ENCODE data around the gene ANKRD29.

The ANKRD29 gene

DNA sequence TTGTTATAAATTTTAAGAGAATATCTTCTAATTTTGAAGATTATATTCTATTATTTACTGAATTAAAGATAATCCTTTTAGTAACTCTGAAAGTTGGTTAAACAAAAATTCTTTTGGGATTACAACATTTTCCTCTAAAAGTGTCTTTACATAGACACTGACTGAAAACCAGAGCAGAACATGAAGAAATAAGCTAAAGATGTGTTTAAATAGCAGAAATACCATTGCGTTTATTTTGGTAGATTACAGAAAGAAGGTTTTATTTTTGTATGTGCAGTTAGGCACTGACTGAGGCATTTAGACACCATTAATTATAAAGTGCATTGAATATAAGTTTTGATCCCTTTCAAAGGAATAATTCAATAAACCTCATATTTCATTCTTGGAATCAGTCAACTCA is 62.9 kb downstream of the ANKRD29 start:
- H3K27ac ChIP-seq = no peak overlapping the region
- no peak for DNase-seq (ENCODE audit: low spot score)
- ChIA-PET CTCF (no interaction called here), POLR2A (ENCODE audit: low non-redundant PET) (no interaction called here)
- TF ChIP-seq, protein P1, sequence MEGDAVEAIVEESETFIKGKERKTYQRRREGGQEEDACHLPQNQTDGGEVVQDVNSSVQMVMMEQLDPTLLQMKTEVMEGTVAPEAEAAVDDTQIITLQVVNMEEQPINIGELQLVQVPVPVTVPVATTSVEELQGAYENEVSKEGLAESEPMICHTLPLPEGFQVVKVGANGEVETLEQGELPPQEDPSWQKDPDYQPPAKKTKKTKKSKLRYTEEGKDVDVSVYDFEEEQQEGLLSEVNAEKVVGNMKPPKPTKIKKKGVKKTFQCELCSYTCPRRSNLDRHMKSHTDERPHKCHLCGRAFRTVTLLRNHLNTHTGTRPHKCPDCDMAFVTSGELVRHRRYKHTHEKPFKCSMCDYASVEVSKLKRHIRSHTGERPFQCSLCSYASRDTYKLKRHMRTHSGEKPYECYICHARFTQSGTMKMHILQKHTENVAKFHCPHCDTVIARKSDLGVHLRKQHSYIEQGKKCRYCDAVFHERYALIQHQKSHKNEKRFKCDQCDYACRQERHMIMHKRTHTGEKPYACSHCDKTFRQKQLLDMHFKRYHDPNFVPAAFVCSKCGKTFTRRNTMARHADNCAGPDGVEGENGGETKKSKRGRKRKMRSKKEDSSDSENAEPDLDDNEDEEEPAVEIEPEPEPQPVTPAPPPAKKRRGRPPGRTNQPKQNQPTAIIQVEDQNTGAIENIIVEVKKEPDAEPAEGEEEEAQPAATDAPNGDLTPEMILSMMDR (conservative IDR thresholded peaks at IDR 0.05; ENCODE audit: low read depth) = no peak

DNA sequence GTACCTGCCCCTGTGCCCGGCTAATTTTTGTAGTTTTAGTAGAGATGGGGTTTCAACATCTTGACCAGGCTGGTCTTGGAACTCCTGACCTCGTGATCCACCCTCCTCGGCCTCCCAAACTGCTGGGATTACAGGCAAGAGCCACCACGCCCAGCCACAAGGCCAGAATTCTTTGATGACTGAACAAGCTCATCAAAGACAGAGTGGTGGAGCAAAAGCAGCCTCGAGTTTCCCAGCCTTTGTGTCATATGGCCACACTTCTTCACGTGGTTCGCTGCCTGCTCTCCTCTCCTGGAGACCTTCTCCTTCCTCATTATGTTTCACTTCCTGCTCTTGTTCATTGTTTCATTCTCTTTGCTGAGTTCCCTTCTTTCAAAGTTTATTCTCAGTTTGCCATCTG is 66.5 kb downstream of the ANKRD29 start:
- TF ChIP-seq, protein P1 (conservative IDR thresholded peaks at IDR 0.05; ENCODE audit: low read depth) = no peak
- DNase-seq (ENCODE audit: low spot score) = no peak
- ChIA-PET CTCF (interaction anchor here (0.7 kb wide), 1 partner anchor 198 kb away, joined by 6 read pairs; no protein-coding TSS in a partner anchor), POLR2A (ENCODE audit: low non-redundant PET) (no interaction called here)
- no peak overlapping the region for H3K27ac ChIP-seq

DNA sequence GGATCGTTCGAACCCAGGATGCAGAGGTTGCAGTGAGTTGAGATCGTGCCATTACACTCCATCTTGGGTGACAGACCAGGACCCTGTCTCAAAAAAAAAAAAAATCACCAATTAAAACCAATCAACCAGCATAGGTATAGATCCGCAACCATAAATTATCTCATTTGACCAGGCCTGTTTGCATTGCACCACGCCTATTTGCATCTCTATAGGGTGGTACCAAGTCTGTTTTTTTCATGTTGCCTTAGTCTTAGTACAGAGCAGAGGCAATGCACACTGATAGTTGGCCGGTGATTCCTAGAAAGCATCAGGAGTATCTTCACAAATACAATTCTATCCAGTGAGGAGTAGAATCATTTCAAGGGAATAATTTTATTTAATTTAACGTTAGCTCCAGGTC is 67.1 kb downstream of the ANKRD29 start:
- CTCF ChIA-PET = interaction anchor here (0.6 kb wide), 1 partner anchor 22 kb away, joined by 9 read pairs; no protein-coding TSS in a partner anchor

DNA sequence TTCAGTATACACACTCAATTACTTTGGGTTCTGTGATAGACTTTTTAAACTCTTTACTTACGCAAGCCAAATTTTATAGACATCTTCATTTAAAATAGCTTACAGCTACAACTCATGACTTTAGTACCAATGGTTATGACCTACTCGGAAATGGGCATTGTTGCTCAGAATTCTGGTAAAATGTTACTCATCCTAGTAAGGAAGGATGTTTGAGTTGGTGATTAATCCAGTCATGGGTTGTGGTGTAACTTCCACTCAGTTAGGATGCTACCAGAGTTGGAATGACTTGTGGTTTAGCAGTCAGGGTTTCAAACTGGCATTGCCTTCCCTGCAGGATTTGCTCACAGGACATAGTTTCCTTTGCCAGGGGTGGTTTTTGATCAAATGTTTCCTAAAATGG is 69.0 kb downstream of the ANKRD29 start:
- H3K27ac ChIP-seq = no peak overlapping the region
- TF ChIP-seq, protein P1 (conservative IDR thresholded peaks at IDR 0.05; ENCODE audit: low read depth) = no peak
- ChIA-PET CTCF (interaction anchor here (0.6 kb wide), 1 partner anchor 351 kb away, joined by 3 read pairs; no protein-coding TSS in a partner anchor), POLR2A (ENCODE audit: low non-redundant PET) (no interaction called here)
- DNase-seq (ENCODE audit: low spot score) = peak; percentile 48

More for the DNA sequence above, 67.1 kb downstream of the ANKRD29 start:
- POLR2A ChIA-PET (ENCODE audit: low non-redundant PET) = no interaction called here
- no peak overlapping the region for H3K27ac ChIP-seq
- DNase-seq (ENCODE audit: low spot score) = no peak
- TF ChIP-seq, protein P1 (conservative IDR thresholded peaks at IDR 0.05; ENCODE audit: low read depth) = no peak

DNA sequence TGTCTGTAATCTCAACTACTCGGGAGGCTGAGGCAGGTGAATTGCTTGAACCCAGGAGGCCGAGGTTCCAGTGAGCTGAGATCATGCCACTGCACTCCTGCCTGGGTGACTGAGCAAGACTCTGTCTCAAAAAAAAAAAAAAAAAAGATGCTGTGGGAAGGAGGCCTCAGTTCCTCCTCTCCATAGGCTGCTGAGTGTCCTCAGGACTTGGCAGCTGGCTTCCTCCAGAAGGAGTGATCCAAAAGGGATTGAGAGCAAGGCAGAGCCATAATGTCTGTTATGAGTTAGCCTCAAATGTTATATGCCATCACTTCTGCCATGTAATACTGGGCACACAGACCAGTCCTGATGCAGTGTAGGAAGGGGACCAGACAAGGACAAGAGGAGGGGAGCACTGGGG is 69.8 kb downstream of the ANKRD29 start:
- ChIA-PET CTCF (no interaction called here), POLR2A (ENCODE audit: low non-redundant PET) (no interaction called here)
- no peak overlapping the region for H3K27ac ChIP-seq
- no peak for DNase-seq (ENCODE audit: low spot score)
- TF ChIP-seq, protein P1 (conservative IDR thresholded peaks at IDR 0.05; ENCODE audit: low read depth) = no peak

DNA sequence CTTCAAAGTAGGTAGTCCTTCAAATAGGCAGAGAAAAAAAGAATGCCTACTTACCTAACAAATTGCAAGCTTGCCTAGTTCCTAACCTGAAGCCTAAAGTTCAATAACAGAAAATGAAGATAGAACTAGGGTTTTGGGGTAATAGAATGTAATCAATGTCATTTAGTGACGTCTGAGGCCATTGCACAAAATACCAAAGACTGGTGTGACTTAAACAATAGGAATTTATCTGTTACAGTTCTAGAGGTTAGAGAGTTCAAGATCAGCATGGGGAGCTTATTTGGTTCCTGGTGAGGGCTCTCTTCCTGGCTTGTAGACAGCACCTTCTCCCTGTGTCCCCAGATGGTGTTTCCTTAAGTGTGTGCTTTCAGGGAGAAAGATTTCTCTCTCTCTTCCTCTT is 71.7 kb downstream of the ANKRD29 start:
- no peak for DNase-seq (ENCODE audit: low spot score)
- POLR2A ChIA-PET (ENCODE audit: low non-redundant PET) = no interaction called here
- TF ChIP-seq, protein P1 (conservative IDR thresholded peaks at IDR 0.05; ENCODE audit: low read depth) = no peak
- CTCF ChIA-PET = interaction anchor here (0.7 kb wide), 1 partner anchor 15 kb away, joined by 3 read pairs; no protein-coding TSS in a partner anchor
- H3K27ac ChIP-seq = no peak overlapping the region
